ENCODE measurements around the gene RPP30.
"Not testable (repeated sequence)": the region's sequence is repeated elsewhere in the genome, so short reads cannot be mapped to it uniquely, and the experiment has no call there.

Gene RPP30

DNA sequence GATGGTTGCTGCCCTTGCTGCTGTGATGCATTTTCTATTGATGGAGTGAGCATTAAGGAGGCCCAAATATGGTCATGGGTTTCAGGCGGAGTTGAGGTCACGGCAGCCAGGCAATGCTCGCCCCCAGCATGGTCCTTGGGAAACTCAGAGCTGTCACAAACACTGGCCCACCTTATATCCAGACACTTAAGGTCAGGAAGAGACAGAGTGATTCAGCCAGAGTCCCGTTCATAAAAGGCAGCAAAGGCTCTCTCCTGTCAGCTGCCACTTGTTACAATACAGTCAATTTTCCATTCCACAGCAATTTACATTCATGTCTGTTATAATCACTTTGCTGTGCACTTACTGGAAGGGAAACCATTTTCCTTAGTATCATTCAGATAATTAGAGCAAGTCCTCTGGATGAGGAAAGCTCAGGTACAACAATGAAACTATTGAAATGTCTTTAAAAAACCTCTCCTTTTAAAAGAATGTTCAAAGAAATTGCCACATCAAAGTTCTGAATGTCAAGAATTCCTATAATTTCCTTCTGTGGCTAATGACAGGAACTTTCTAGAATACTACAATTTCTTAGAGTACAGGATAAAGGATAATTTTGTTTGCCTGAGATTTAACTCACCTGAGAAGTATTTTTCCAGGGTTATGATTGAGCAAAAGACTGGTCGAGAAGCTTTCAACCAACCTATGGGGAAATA is 64.0 kb downstream of the RPP30 start:
- in situ Hi-C loops (cut with HindIII; ENCODE audit: low sequenced_read_pairs): no loop called here

- in situ Hi-C loops (cut with HindIII; ENCODE audit: low sequenced_read_pairs): no loop called here
Observed at GRCh38 chr10:90936276-90936659, 64.5 kb downstream of the RPP30 start.

DNA sequence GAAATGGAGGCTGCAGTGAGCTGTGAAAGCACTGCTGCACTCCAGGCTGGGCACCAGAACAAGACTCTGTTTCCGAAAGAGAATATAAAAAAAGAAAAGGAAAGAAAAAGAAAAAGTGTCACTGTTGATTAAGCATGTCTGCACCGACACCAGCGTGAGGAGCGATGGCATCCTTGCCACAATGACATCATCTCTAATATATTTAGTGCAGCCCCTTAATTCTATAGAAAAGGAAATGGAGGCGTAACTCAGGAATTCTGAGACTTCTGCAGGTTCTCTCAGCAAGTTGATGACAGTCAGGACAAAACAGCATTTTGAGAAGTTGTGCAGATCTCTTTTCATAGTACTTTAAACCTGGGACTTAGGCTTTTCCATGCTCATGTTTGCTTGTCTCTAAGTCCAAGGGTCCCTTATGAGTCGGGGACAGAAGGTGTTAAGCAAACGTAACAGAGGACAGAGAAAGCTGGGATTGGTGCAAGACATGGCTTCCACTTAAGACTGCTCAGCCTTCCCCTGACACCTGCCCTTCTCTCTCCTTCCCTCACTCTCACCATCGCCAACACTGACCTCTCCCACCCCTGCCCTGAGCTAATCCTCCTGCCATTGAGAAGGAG is 66.0 kb downstream of the RPP30 start:
- in situ Hi-C loops (cut with HindIII; ENCODE audit: low sequenced_read_pairs): no loop called here

DNA sequence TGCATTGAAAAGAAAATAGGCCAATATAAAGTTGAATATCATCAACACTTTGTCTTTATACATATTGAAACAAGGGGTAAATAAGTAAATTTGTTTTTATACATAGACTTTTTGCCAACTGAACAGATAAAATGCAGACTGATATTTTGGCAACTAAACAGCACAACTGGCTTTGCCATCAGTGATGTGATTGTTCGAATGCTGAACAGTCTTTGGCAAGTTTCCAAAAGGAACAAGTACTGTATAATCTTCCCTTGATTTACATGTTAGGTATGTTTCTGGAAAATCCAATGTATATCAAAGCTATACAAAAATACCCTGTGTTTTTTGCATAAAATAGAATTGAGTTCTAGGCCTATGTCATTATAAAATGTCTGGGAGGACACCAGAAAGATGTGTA is 67.3 kb downstream of the RPP30 start:
- in situ Hi-C loops (cut with HindIII; ENCODE audit: low sequenced_read_pairs): no loop called here

DNA sequence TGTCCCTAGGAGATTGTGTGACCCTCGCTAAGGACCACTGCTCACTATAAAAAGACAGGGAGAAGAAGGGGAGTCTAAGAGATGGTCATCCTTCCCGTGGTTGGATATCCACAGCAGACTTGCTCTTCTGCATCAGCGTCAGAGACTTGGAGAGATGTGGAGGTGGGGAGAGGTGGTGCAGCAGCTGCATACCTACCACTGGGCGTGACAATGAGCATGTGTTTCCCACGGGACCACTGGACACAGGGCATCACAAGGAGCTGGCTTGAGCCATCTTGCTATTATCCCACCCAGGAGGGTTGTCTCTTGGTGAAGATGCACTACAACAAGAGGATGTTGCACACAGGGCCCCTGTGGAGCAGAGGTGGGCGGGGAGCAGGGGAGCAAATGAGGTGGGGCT is 67.9 kb downstream of the RPP30 start:
- in situ Hi-C loops (cut with HindIII; ENCODE audit: low sequenced_read_pairs): no loop called here

GRCh38 chr10:90942980-90943379 is 71.2 kb downstream of the RPP30 start:
- in situ Hi-C loops (cut with HindIII; ENCODE audit: low sequenced_read_pairs): not testable (repeated sequence)

- in situ Hi-C loops (cut with HindIII; ENCODE audit: low sequenced_read_pairs): no loop called here
Observed at GRCh38 chr10:90944749-90945148, 73.0 kb downstream of the RPP30 start.

GRCh38 chr10:90945491-90946070 is 73.8 kb downstream of the RPP30 start:
- in situ Hi-C loops (cut with HindIII; ENCODE audit: low sequenced_read_pairs): no loop called here

DNA sequence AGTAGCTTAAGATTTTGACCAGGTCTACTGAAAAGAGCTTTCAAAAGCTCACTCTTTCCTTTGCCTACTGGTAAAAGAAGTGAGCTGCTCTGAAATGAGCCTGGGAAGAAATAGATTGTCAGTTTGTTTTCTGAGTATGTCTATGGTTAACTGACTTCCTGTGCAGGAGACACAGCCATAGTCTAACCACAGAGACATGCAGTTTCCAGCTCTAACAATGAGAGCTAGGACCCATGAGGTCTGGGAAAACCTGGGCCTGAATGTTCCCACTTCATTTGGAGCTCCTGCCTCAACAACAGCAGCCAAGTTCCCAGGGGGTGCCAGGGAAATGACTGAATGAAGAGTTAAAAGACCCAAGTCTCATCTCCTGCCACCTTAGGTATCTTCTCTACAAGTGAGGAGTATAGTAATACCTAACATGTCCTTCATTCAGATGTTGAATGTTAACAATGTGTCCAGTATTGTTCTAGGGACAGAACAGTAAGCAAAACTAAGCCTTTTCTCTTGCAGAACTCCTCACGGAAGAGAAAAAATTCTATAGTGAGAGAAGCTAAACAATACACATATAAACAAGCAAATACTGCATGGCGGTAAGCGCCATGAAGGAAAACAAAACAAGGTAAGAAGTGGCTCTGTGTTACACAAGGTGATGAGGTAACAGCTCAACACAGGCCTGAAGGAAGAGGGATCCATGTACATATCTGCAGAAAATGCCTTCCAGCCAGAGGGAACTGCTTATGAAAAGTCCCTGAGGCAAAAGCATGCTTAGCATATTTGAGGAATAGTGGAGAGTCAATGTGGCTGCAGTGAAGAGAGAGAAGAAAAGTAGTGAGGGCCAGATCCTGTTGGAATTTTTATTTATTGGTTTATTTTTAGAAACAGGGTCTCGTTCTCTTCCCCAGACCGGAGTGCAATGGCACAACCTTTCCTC is 75.5 kb downstream of the RPP30 start:
- in situ Hi-C loops (cut with HindIII; ENCODE audit: low sequenced_read_pairs): no loop called here

All from DLD1 (cell line).